K562 (cell line): Measurements from ENCODE around the gene CXXC4. TPM values are rescaled to one million over a fixed set of nuclear protein-coding genes. Genes with fewer than 3 reads are reported as not detected.

Source experiments
- ATAC-seq: fragments of 200-7000 bp; cut with Tn5 transposase; 3 replicates; pipeline ENCODE4 v1.9.1; 2020; ENCODE audit warnings: moderate library complexity
- BruUV-seq: library from RNA; stranded (reverse); fragments of 400-500 nt; replicated peaks from 2 replicates; lab custom pipeline; 2021; lab: Mats Ljungman, UMichigan
- CTCF ChIA-PET: fragments of 300-600 bp; formaldehyde crosslinking; extraction: SDS; loops from one replicate; lab custom pipeline; 2021; ENCODE audit warnings: low intra/inter-chr PET ratio; lab: Yijun Ruan, JAX
- POLR2A ChIA-PET: fragments of 300-600, 350-650 bp; sonication (Branson Sonifier 250); formaldehyde crosslinking; extraction: SDS; loops from one replicate; lab custom pipeline; 2021; ENCODE audit warnings: antibody characterized with exemption, inconsistent platforms; lab: Yijun Ruan, JAX
- DNase-seq, 4 experiments: peaks; one replicate each; pipeline versions ENCODE4 v3.0.0 to v3.0.0-alpha.2; 2011 to 2018; ENCODE audit warnings: low spot score in 3 of 4, mixed read lengths in 3 of 4; ENCODE audit errors: extremely low read depth in 1 of 4
- FAIRE-seq: peaks from 2 replicates; lab custom pipeline; 2011; peaks lifted over from hg19 to GRCh38; lab: Jason Lieb, UNC
- H2AFZ ChIP-seq: 2 replicates; pipeline ENCODE4 v1.6.0; 2011; ENCODE audit warnings: low read depth, low read length, control low read depth, inconsistent platforms
- H3K27ac ChIP-seq: fragments of 200-600 bp; 3 replicates; pipeline ENCODE4 v1.8.0; 2011; ENCODE audit warnings: low read depth, mild to moderate bottlenecking, control low read depth, inconsistent platforms, low read length, moderate library complexity, mixed read lengths; ENCODE audit errors: extremely low read depth
- H3K27me3 ChIP-seq, 2 experiments: fragments of 300-600 bp in 1 of 2; 2 replicates in 1 of 2; 3 replicates in 1 of 2; pipeline versions ENCODE4 v1.6.0 to v1.8.0; 2011; ENCODE audit warnings: inconsistent platforms in 2 of 2, low read length in 2 of 2, mild to moderate bottlenecking in 1 of 2, mixed read lengths in 1 of 2, moderate library complexity in 1 of 2; ENCODE audit not compliant: control insufficient read depth in 2 of 2, insufficient read depth in 2 of 2
- H3K36me3 ChIP-seq: fragments of 300-600 bp; 3 replicates; pipeline ENCODE4 v1.8.0; 2011; ENCODE audit warnings: mild to moderate bottlenecking, low read length, inconsistent platforms; ENCODE audit not compliant: control insufficient read depth, insufficient read depth
- H3K4me1 ChIP-seq, 2 experiments: fragments of 200-600 bp in 1 of 2; replicated peaks in 1 of 2; 2 replicates in 1 of 2; 3 replicates in 1 of 2; pipeline versions ENCODE4 v1.5.1 to v1.8.0; 2011; ENCODE audit warnings: inconsistent platforms in 2 of 2, low read length in 2 of 2, mild to moderate bottlenecking in 1 of 2, mixed read lengths in 1 of 2, moderate library complexity in 1 of 2; ENCODE audit not compliant: control insufficient read depth in 2 of 2, insufficient read depth in 2 of 2
- H3K4me2 ChIP-seq: 2 replicates; pipeline ENCODE4 v1.6.1; 2011; ENCODE audit warnings: low read length, control low read depth, inconsistent platforms, mixed read lengths; ENCODE audit not compliant: insufficient read depth
- H3K4me3 ChIP-seq: fragments of 200-600 bp; sonication (generic), shearing (Covaris generic); 2 replicates; pipeline ENCODE4 v1.5.1; 2016; ENCODE audit warnings: control low read depth, inconsistent platforms
- H3K79me2 ChIP-seq: fragments of 200-600 bp; 3 replicates; pipeline ENCODE4 v1.8.0; 2011; ENCODE audit warnings: low read length, inconsistent platforms; ENCODE audit not compliant: control insufficient read depth, insufficient read depth
- H3K9ac ChIP-seq, 2 experiments: 2 replicates each; pipeline versions ENCODE4 v1.6.0 to v1.6.1; 2011; ENCODE audit warnings: low read depth in 2 of 2, low read length in 2 of 2, control low read depth in 1 of 2, inconsistent platforms in 1 of 2, mild to moderate bottlenecking in 1 of 2, mixed read lengths in 1 of 2; ENCODE audit not compliant: insufficient read depth in 1 of 2
- H3K9me1 ChIP-seq: one replicate; pipeline ENCODE4 v1.6.0; 2011; ENCODE audit warnings: inconsistent platforms, mild to moderate bottlenecking, low read length, moderate library complexity; ENCODE audit not compliant: control insufficient read depth, insufficient read depth
- H3K9me3 ChIP-seq: replicated peaks from 2 replicates; pipeline ENCODE4 v1.5.1; 2011; ENCODE audit warnings: low read depth, low read length, inconsistent platforms; ENCODE audit not compliant: control insufficient read depth, insufficient read depth
- H4K20me1 ChIP-seq: replicated peaks from 2 replicates; pipeline ENCODE4 v1.6.1; 2011; ENCODE audit warnings: low read length, inconsistent platforms, mixed read lengths; ENCODE audit not compliant: control insufficient read depth, insufficient read depth
- ADNP ChIP-seq: fragments of 200-800 bp; sonication (Bioruptor generic); IDR thresholded peaks from 2 replicates; pipeline ENCODE4 v1.6.1; 2016; ENCODE audit warnings: missing genetic modification characterization, missing compliant biosample characterization
- FOSL1 ChIP-seq: fragments of 200-800 bp; sonication (Bioruptor generic); conservative IDR thresholded peaks from 2 replicates; pipeline ENCODE4 v1.6.1; 2016; ENCODE audit warnings: missing genetic modification characterization, missing compliant biosample characterization
- HDAC2 ChIP-seq: fragments of 450-650 bp; IDR thresholded peaks from 2 replicates; pipeline ENCODE4 v1.6.1; 2016; ENCODE audit warnings: mild to moderate bottlenecking
- KDM5B ChIP-seq: fragments of 200-600 bp; sonication (generic); IDR thresholded peaks from 2 replicates; pipeline ENCODE4 v1.6.1; 2012; ENCODE audit warnings: low read depth, mild to moderate bottlenecking, moderate library complexity, low read length, control low read depth, inconsistent platforms; ENCODE audit not compliant: insufficient replicate concordance
- LARP7 ChIP-seq: fragments of 450-650 bp; IDR thresholded peaks from 2 replicates; pipeline ENCODE4 v1.6.1; 2016
- LEF1 ChIP-seq: fragments of 450-650 bp; IDR thresholded peaks from 2 replicates; pipeline ENCODE4 v1.6.1; 2016; ENCODE audit warnings: mild to moderate bottlenecking
- MTA1 ChIP-seq: fragments of 450-650 bp; IDR thresholded peaks from 2 replicates; pipeline ENCODE4 v1.6.1; 2017; ENCODE audit warnings: borderline replicate concordance
- NBN ChIP-seq: fragments of 450-650 bp; IDR thresholded peaks from 2 replicates; pipeline ENCODE4 v1.6.1; 2016; ENCODE audit warnings: low read depth, mild to moderate bottlenecking
- NCOA2 ChIP-seq, 2 experiments: fragments of 450-650 bp; IDR thresholded peaks; 2 replicates each; pipeline ENCODE4 v1.6.1; 2018; ENCODE audit warnings: mild to moderate bottlenecking in 2 of 2, moderate library complexity in 1 of 2; ENCODE audit not compliant: partially characterized antibody in 2 of 2
- PCBP2 ChIP-seq: fragments of 200-400 bp; formaldehyde crosslinking; IDR thresholded peaks from 2 replicates; pipeline ENCODE4 v1.6.1; 2018; ENCODE audit warnings: low read length, low read depth, mild to moderate bottlenecking, moderate library complexity; ENCODE audit not compliant: poor library complexity, severe bottlenecking
- RB1 ChIP-seq: fragments of 450-650 bp; IDR thresholded peaks from 2 replicates; pipeline ENCODE4 v1.6.1; 2017; ENCODE audit warnings: low read depth, mild to moderate bottlenecking
- U2AF2 ChIP-seq: fragments of 200-400 bp; formaldehyde crosslinking; optimal IDR thresholded peaks from 2 replicates; pipeline ENCODE3; 2017; ENCODE audit warnings: low read depth, mild to moderate bottlenecking, low read length
- XRCC4 ChIP-seq: IDR thresholded peaks from one replicate; pipeline ENCODE4 v1.6.1; 2011; ENCODE audit not compliant: insufficient read depth, insufficient read length; ENCODE audit errors: extremely low read depth
- ZC3H8 ChIP-seq: fragments of 450-650 bp; IDR thresholded peaks from 2 replicates; pipeline ENCODE4 v1.6.1; 2017
- ZKSCAN1 ChIP-seq: fragments of 150-350 bp; IDR thresholded peaks from 2 replicates; pipeline ENCODE4 v1.6.1; 2016; ENCODE audit warnings: low read depth, low read length
- ZNF239 ChIP-seq: fragments of 250-450 bp; sonication (Bioruptor Pico); IDR thresholded peaks from 2 replicates; pipeline ENCODE4 v1.4.0; 2020; ENCODE audit warnings: mild to moderate bottlenecking
- WGBS: fragments of 100-300 bp; shearing (Covaris generic); methylation state at CpG from one replicate; pipeline ENCODE4 v1.1.6; 2016; ENCODE audit warnings: low coverage, mixed read lengths; ENCODE audit not compliant: insufficient coverage; ENCODE audit errors: missing lambda C conversion rate; 5-methylcytosine and 5-hydroxymethylcytosine counted together
- in situ Hi-C: fragments of 300-500 bp; cut with MboI; formaldehyde crosslinking; loops from 4 replicates; pipeline ENCODE4 v1.15.0; 2018; ENCODE audit warnings: inconsistent platforms, mixed read lengths
- intact Hi-C: fragments of 100-400 bp; cut with micrococcal nuclease; formaldehyde crosslinking; loops from 2 replicates; pipeline ENCODE4 v1.14.2; 2022
- polyA plus RNA-seq, 8 experiments: library from polyadenylated mRNA; depleted of rRNA in 4 of 8; stranded (reverse) in 5 of 8; unstranded in 3 of 8; fragments of >200 nt; fragmentation: Nextera tagmentation in 2 of 8; fragmentation: Illumina TruSeq in 1 of 8; extraction: Ambion mirVana in 2 of 8; extraction: Trizol in 1 of 8; gene quantifications; 2 replicates each; pipeline versions ENCODE4 v1.2.1 to v1.2.3, GENCODE V29; 2011 to 2014; ENCODE audit warnings: inconsistent platforms in 1 of 8, missing spikeins in 1 of 8
- total RNA-seq, 7 experiments: library from RNA; depleted of rRNA in 6 of 7; stranded (reverse); fragments of >200 nt in 6 of 7; fragmentation: Illumina TruSeq in 2 of 7; extraction: Trizol in 2 of 7; gene quantifications; 2 replicates each; pipeline versions ENCODE4 v1.2.1 to v1.2.3, GENCODE V29; 2011 to 2021; ENCODE audit warnings: low replicate concordance in 1 of 7
- TF ChIP-seq, protein P1 (sequence below): sonication (generic); formaldehyde crosslinking; IDR thresholded peaks from 2 replicates; pipeline ENCODE4 v1.8.0; 2022; ENCODE audit warnings: mild to moderate bottlenecking, low read depth, missing genetic modification reagents
- TF ChIP-seq, protein P2 (sequence below): fragments of 450-650 bp; IDR thresholded peaks from 2 replicates; pipeline ENCODE4 v1.6.1; 2017; ENCODE audit warnings: mild to moderate bottlenecking, moderate library complexity
- TF ChIP-seq, protein P3 (sequence below): fragments of 450-650 bp; IDR thresholded peaks from 2 replicates; pipeline ENCODE4 v1.6.1; 2016; ENCODE audit warnings: missing biosample characterization, missing genetic modification characterization
- TF ChIP-seq, protein P4 (sequence below): fragments of 250-450 bp; sonication (Bioruptor Pico); IDR thresholded peaks from 2 replicates; pipeline ENCODE4 v1.8.0; 2022; ENCODE audit warnings: inconsistent platforms

CXXC4 gene
- total and polyA plus RNA-seq, 9 of the 15 experiments (the other 6 are each of a cell fraction or from before 2014, with no cell fraction given): not detected

DNA sequence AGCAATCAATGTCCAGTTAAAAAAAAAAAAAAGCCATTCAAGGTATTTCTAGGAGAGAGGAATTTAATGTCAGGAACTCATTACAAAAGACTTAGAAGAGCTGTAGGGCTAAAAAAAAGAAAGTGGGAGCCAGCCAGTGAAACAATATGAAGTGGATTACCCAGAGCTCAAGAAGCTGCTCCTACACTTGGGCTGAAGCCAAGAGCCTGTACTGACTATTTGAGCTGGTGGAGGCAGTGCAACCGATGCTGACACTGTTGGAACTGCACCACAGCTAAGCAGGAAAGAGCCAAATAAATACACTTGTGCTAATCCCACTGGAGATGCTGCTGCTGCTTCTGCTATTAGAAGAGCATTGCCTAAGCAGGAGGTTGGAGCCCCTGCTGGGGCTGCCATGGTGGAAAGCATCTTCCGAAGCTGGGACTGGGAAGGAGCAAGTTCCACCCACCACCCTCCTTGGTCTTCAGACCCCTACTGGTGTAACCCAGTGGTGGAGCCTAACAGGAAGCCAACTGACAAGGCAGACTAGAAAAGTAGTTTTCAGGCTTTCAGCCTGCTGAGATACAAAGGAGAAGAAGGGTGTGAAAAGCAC is 65.4 kb downstream of the CXXC4 start:
- WGBS: 0% methylated on average over 2 of the region's 2 CpGs
- POLR2A ChIA-PET: no interaction called here
- Histone ChIP-seq H4K20me1 (no peaks in the 10 kb centered on the region), H3K9me1 (no peaks in the 10 kb centered on the region), H3K79me2 (no peaks in the 10 kb centered on the region), H3K27ac (no peak overlapping the region), H3K36me3 (no peaks in the 10 kb centered on the region), H3K4me1 (no peaks in the 10 kb centered on the region), H3K4me3 (no peak overlapping the region), H3K27me3 (no peaks in the 10 kb centered on the region), H3K9me3 (no peaks in the 10 kb centered on the region; the same call in 1 of the 2 replicates), H3K9ac (no peak overlapping the region), H3K4me2 (no peak overlapping the region), H2AFZ (no peak overlapping the region)
- CTCF ChIA-PET: no interaction called here
- in situ Hi-C loops (no loop called here), intact Hi-C loops (no loop called here)
- FAIRE-seq: no peak
- no peak for ATAC-seq
- no TSS peak for BruUV-seq
- no peak for DNase-seq
- no peak for TF ChIP-seq ADNP (tag)
- TF ChIP-seq LARP7: no peak
- no peak for TF ChIP-seq KDM5B
- TF ChIP-seq ZC3H8: no peak
- TF ChIP-seq NBN: no peak
- no peak for TF ChIP-seq HDAC2
- TF ChIP-seq, protein P1, sequence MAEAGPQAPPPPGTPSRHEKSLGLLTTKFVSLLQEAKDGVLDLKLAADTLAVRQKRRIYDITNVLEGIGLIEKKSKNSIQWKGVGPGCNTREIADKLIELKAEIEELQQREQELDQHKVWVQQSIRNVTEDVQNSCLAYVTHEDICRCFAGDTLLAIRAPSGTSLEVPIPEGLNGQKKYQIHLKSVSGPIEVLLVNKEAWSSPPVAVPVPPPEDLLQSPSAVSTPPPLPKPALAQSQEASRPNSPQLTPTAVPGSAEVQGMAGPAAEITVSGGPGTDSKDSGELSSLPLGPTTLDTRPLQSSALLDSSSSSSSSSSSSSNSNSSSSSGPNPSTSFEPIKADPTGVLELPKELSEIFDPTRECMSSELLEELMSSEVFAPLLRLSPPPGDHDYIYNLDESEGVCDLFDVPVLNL: no peak
- no peak for TF ChIP-seq LEF1
- no peak for TF ChIP-seq NCOA2 (IDR thresholded peaks at IDR 0.05; ENCODE audit: partially characterized antibody in 2 of 2)
- TF ChIP-seq PCBP2: no peak
- TF ChIP-seq RB1: no peak
- no peak for TF ChIP-seq ZKSCAN1
- TF ChIP-seq, protein P2, sequence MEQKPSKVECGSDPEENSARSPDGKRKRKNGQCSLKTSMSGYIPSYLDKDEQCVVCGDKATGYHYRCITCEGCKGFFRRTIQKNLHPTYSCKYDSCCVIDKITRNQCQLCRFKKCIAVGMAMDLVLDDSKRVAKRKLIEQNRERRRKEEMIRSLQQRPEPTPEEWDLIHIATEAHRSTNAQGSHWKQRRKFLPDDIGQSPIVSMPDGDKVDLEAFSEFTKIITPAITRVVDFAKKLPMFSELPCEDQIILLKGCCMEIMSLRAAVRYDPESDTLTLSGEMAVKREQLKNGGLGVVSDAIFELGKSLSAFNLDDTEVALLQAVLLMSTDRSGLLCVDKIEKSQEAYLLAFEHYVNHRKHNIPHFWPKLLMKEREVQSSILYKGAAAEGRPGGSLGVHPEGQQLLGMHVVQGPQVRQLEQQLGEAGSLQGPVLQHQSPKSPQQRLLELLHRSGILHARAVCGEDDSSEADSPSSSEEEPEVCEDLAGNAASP: no peak
- TF ChIP-seq, protein P3, sequence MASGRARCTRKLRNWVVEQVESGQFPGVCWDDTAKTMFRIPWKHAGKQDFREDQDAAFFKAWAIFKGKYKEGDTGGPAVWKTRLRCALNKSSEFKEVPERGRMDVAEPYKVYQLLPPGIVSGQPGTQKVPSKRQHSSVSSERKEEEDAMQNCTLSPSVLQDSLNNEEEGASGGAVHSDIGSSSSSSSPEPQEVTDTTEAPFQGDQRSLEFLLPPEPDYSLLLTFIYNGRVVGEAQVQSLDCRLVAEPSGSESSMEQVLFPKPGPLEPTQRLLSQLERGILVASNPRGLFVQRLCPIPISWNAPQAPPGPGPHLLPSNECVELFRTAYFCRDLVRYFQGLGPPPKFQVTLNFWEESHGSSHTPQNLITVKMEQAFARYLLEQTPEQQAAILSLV (tag): no peak
- TF ChIP-seq, protein P4, sequence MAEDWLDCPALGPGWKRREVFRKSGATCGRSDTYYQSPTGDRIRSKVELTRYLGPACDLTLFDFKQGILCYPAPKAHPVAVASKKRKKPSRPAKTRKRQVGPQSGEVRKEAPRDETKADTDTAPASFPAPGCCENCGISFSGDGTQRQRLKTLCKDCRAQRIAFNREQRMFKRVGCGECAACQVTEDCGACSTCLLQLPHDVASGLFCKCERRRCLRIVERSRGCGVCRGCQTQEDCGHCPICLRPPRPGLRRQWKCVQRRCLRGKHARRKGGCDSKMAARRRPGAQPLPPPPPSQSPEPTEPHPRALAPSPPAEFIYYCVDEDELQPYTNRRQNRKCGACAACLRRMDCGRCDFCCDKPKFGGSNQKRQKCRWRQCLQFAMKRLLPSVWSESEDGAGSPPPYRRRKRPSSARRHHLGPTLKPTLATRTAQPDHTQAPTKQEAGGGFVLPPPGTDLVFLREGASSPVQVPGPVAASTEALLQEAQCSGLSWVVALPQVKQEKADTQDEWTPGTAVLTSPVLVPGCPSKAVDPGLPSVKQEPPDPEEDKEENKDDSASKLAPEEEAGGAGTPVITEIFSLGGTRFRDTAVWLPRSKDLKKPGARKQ: no peak
- TF ChIP-seq ZNF239 (CRISPR knock-in tag): no peak
- no peak for TF ChIP-seq U2AF2
- TF ChIP-seq XRCC4: no peak
- TF ChIP-seq FOSL1 (tag): no peak
- TF ChIP-seq MTA1: no peak
